Mucosa of stomach (tissue), 1 donor: ENCODE measurements around the gene EPB41L4A.
A peak's percentile ranks its signal among the peaks of the same experiment; 100 is the strongest.

Source experiments
- H3K27me3 ChIP-seq: one replicate; pipeline ENCODE4 v1.7.0; 2013; ENCODE audit warnings: mild to moderate bottlenecking, low read length; ENCODE audit not compliant: control insufficient read depth, insufficient read depth
- H3K36me3 ChIP-seq: one replicate; pipeline ENCODE4 v1.7.0; 2013; ENCODE audit warnings: low read length; ENCODE audit not compliant: control insufficient read depth, insufficient read depth
- H3K4me1 ChIP-seq: one replicate; pipeline ENCODE4 v1.7.0; 2013; ENCODE audit warnings: mild to moderate bottlenecking, low read length; ENCODE audit not compliant: control insufficient read depth, insufficient read depth
- H3K4me3 ChIP-seq: one replicate; pipeline ENCODE4 v1.7.0; 2013; ENCODE audit warnings: low read length
- H3K9ac ChIP-seq: one replicate; pipeline ENCODE4 v1.7.0; 2013; ENCODE audit warnings: mild to moderate bottlenecking, low read length, moderate library complexity
- H3K9me3 ChIP-seq: one replicate; pipeline ENCODE4 v1.7.0; 2013; ENCODE audit warnings: mild to moderate bottlenecking, low read length, moderate library complexity; ENCODE audit not compliant: control insufficient read depth
- donor health status: Pancreatic carcinoma.

The EPB41L4A gene

GRCh38 chr5:112418659-112419163 is 366 bp downstream of the EPB41L4A start:
- Histone ChIP-seq H3K9me3 (no peaks in the 10 kb centered on the region), H3K36me3 (no peaks in the 10 kb centered on the region), H3K9ac (peak overlapping the region; percentile 55), H3K4me3 (peak overlapping the region; percentile 21), H3K27me3 (no peaks in the 10 kb centered on the region), H3K4me1 (no peaks in the 10 kb centered on the region)

- H3K9ac ChIP-seq: peak overlapping the region; percentile 55
- no peaks in the 10 kb centered on the region for H3K27me3 ChIP-seq
- no peaks in the 10 kb centered on the region for H3K9me3 ChIP-seq
- H3K4me1 ChIP-seq: no peaks in the 10 kb centered on the region
- peak overlapping the region; percentile 21 for H3K4me3 ChIP-seq
- H3K36me3 ChIP-seq: no peaks in the 10 kb centered on the region
Observed at GRCh38 chr5:112417931-112418658, 982 bp downstream of the EPB41L4A start.

- Histone ChIP-seq H3K9me3 (no peaks in the 10 kb centered on the region), H3K27me3 (no peaks in the 10 kb centered on the region), H3K9ac (no peak overlapping the region), H3K36me3 (no peaks in the 10 kb centered on the region), H3K4me3 (no peak overlapping the region), H3K4me1 (no peaks in the 10 kb centered on the region)
Observed at GRCh38 chr5:112415552-112415951, 3.5 kb downstream of the EPB41L4A start.

- Histone ChIP-seq H3K4me3 (no peak overlapping the region), H3K9me3 (no peaks in the 10 kb centered on the region), H3K9ac (no peak overlapping the region), H3K36me3 (no peaks in the 10 kb centered on the region), H3K27me3 (no peaks in the 10 kb centered on the region), H3K4me1 (no peaks in the 10 kb centered on the region)
Observed at GRCh38 chr5:112413611-112414010, 5.5 kb downstream of the EPB41L4A start.

GRCh38 chr5:112412346-112412745 is 6.7 kb downstream of the EPB41L4A start:
- Histone ChIP-seq H3K9ac (no peak overlapping the region), H3K27me3 (no peaks in the 10 kb centered on the region), H3K9me3 (no peaks in the 10 kb centered on the region), H3K36me3 (no peaks in the 10 kb centered on the region), H3K4me1 (peaks cover 4% of the 10 kb centered on the region), H3K4me3 (no peak overlapping the region)

- H3K4me1 ChIP-seq: peaks cover 5% of the 10 kb centered on the region
- H3K9ac ChIP-seq: no peak overlapping the region
- no peaks in the 10 kb centered on the region for H3K9me3 ChIP-seq
- H3K4me3 ChIP-seq: no peak overlapping the region
- no peaks in the 10 kb centered on the region for H3K27me3 ChIP-seq
- no peaks in the 10 kb centered on the region for H3K36me3 ChIP-seq
Observed at GRCh38 chr5:112411903-112412302, 7.2 kb downstream of the EPB41L4A start.

GRCh38 chr5:112407666-112408065 is 11.4 kb downstream of the EPB41L4A start:
- H3K9me3 ChIP-seq: no peaks in the 10 kb centered on the region
- H3K4me3 ChIP-seq: no peak overlapping the region
- H3K9ac ChIP-seq: no peak overlapping the region
- H3K27me3 ChIP-seq: no peaks in the 10 kb centered on the region
- no peaks in the 10 kb centered on the region for H3K36me3 ChIP-seq
- peaks cover 5% of the 10 kb centered on the region for H3K4me1 ChIP-seq

- Histone ChIP-seq H3K4me1 (peaks cover 5% of the 10 kb centered on the region), H3K27me3 (no peaks in the 10 kb centered on the region), H3K36me3 (no peaks in the 10 kb centered on the region), H3K9ac (no peak overlapping the region), H3K9me3 (no peaks in the 10 kb centered on the region), H3K4me3 (no peak overlapping the region)
Observed at GRCh38 chr5:112407240-112407639, 11.8 kb downstream of the EPB41L4A start.

GRCh38 chr5:112403069-112403468 is 16.0 kb downstream of the EPB41L4A start:
- Histone ChIP-seq H3K9ac (no peak overlapping the region), H3K36me3 (no peaks in the 10 kb centered on the region), H3K27me3 (no peaks in the 10 kb centered on the region), H3K9me3 (no peaks in the 10 kb centered on the region), H3K4me1 (peaks cover 5% of the 10 kb centered on the region), H3K4me3 (no peak overlapping the region)

- H3K9ac ChIP-seq: no peak overlapping the region
- H3K4me1 ChIP-seq: no peaks in the 10 kb centered on the region
- H3K4me3 ChIP-seq: no peak overlapping the region
- H3K27me3 ChIP-seq: no peaks in the 10 kb centered on the region
- H3K36me3 ChIP-seq: no peaks in the 10 kb centered on the region
- no peaks in the 10 kb centered on the region for H3K9me3 ChIP-seq
Observed at GRCh38 chr5:112401924-112402323, 17.2 kb downstream of the EPB41L4A start.

GRCh38 chr5:112397690-112398089 is 21.4 kb downstream of the EPB41L4A start:
- Histone ChIP-seq H3K9me3 (no peaks in the 10 kb centered on the region), H3K27me3 (no peaks in the 10 kb centered on the region), H3K36me3 (no peaks in the 10 kb centered on the region), H3K4me3 (no peak overlapping the region), H3K4me1 (no peaks in the 10 kb centered on the region), H3K9ac (no peak overlapping the region)

GRCh38 chr5:112396430-112396829 is 22.6 kb downstream of the EPB41L4A start:
- no peaks in the 10 kb centered on the region for H3K4me1 ChIP-seq
- H3K9me3 ChIP-seq: no peaks in the 10 kb centered on the region
- H3K36me3 ChIP-seq: no peaks in the 10 kb centered on the region
- no peaks in the 10 kb centered on the region for H3K27me3 ChIP-seq
- H3K9ac ChIP-seq: no peak overlapping the region
- no peak overlapping the region for H3K4me3 ChIP-seq
